Measurements from ENCODE around the gene RANBP17.

RANBP17 gene

DNA sequence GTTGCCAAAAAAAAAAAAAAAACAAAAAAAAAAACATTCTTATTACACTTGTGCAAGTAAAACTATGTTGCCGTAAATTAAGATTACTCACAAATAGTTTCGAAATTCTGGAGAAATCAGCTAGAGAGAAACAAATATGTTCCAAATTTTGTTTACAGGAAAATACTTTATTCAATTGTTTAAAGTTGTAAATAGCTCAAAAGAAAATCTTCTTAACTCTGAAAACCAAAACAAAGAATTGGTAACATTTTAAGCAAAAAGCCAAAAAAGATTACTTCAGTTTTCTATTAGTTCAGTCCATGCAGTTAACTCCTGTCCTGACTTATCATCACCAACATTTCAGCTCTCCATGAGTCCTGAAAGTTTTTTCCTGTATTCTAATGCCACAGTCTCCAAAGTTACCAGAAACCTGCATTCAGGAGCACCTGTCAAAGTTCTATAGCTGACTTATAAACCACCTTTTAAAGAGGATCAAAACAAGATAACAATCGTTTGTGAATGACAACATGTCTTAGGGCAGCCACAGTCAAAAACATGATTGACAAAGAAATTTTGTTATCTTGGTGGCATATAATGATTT, 194.1 kb downstream of the RANBP17 start:
- H2AFZ ChIP-seq (ENCODE audit: low read length), result no peak overlapping the region
- TF ChIP-seq CTCF (IDR thresholded peaks at IDR 0.05; ENCODE audit: low read length), result no peak
- no peak for TF ChIP-seq EZH2 (optimal IDR thresholded peaks at IDR 0.05; ENCODE audit: low read depth, low read length)
- TF ChIP-seq EZH2phosphoT487 (IDR thresholded peaks at IDR 0.05; ENCODE audit: low read length), result no peak
- H3K36me3 ChIP-seq (replicated peaks; ENCODE audit: insufficient read depth, low read length), result no peaks in the 10 kb centered on the region
- no peaks in the 10 kb centered on the region for H3K4me1 ChIP-seq (ENCODE audit: low read length)
- no peaks in the 10 kb centered on the region for H4K20me1 ChIP-seq (ENCODE audit: insufficient read depth, low read length)
- H3K27me3 ChIP-seq (replicated peaks; ENCODE audit: insufficient read depth, low read length), result no peaks in the 10 kb centered on the region
- H3K9me2 ChIP-seq (replicated peaks; ENCODE audit: insufficient read depth, low read length), result no peaks in the 10 kb centered on the region
- no peaks in the 10 kb centered on the region for H3K79me2 ChIP-seq (ENCODE audit: low read length)
- no peak overlapping the region for H3K4me3 ChIP-seq (ENCODE audit: low read length)
- no peak for DNase-seq
- no peak overlapping the region for H3K9ac ChIP-seq (ENCODE audit: low read length)
- H3K27ac ChIP-seq (ENCODE audit: low read length), result no peak overlapping the region
- H3K9me3 ChIP-seq (replicated peaks; ENCODE audit: insufficient read depth, low read length), result no peaks in the 10 kb centered on the region
- no peaks in the 10 kb centered on the region for H3F3A ChIP-seq (ENCODE audit: insufficient read depth, low read length)
- H3K4me2 ChIP-seq (ENCODE audit: low read depth, low read length), result no peak overlapping the region

- Histone ChIP-seq H3K27me3 (replicated peaks; ENCODE audit: insufficient read depth, low read length) (no peaks in the 10 kb centered on the region), H3K4me2 (ENCODE audit: low read depth, low read length) (no peak overlapping the region), H3K27ac (ENCODE audit: low read length) (no peak overlapping the region), H3K4me1 (ENCODE audit: low read length) (no peaks in the 10 kb centered on the region), H3K9me2 (replicated peaks; ENCODE audit: insufficient read depth, low read length) (no peaks in the 10 kb centered on the region), H3K9me3 (replicated peaks; ENCODE audit: insufficient read depth, low read length) (no peaks in the 10 kb centered on the region), H3K79me2 (ENCODE audit: low read length) (no peaks in the 10 kb centered on the region), H3K36me3 (replicated peaks; ENCODE audit: insufficient read depth, low read length) (no peaks in the 10 kb centered on the region), H4K20me1 (ENCODE audit: insufficient read depth, low read length) (no peaks in the 10 kb centered on the region), H3K4me3 (ENCODE audit: low read length) (no peak overlapping the region), H3K9ac (ENCODE audit: low read length) (no peak overlapping the region), H3F3A (ENCODE audit: insufficient read depth, low read length) (no peaks in the 10 kb centered on the region), H2AFZ (ENCODE audit: low read length) (no peak overlapping the region)
- TF ChIP-seq EZH2 (optimal IDR thresholded peaks at IDR 0.05; ENCODE audit: low read depth, low read length) (no peak), CTCF (IDR thresholded peaks at IDR 0.05; ENCODE audit: low read length) (no peak), EZH2phosphoT487 (IDR thresholded peaks at IDR 0.05; ENCODE audit: low read length) (no peak)
- no peak for DNase-seq
Measured at GRCh38 chr5:171067540-171068130, 205.8 kb downstream of the RANBP17 start.

GRCh38 chr5:171074747-171075146, 212.9 kb downstream of the RANBP17 start:
- no peak overlapping the region for H3K4me3 ChIP-seq (ENCODE audit: low read length)
- H3F3A ChIP-seq (ENCODE audit: insufficient read depth, low read length), result no peaks in the 10 kb centered on the region
- no peak overlapping the region for H3K4me2 ChIP-seq (ENCODE audit: low read depth, low read length)
- no peak for DNase-seq
- H3K79me2 ChIP-seq (ENCODE audit: low read length), result no peaks in the 10 kb centered on the region
- H3K9me2 ChIP-seq (replicated peaks; ENCODE audit: insufficient read depth, low read length), result no peaks in the 10 kb centered on the region
- H3K27me3 ChIP-seq (replicated peaks; ENCODE audit: insufficient read depth, low read length), result no peaks in the 10 kb centered on the region
- H2AFZ ChIP-seq (ENCODE audit: low read length), result no peak overlapping the region
- H3K4me1 ChIP-seq (ENCODE audit: low read length), result no peaks in the 10 kb centered on the region
- H4K20me1 ChIP-seq (ENCODE audit: insufficient read depth, low read length), result no peaks in the 10 kb centered on the region
- TF ChIP-seq CTCF (IDR thresholded peaks at IDR 0.05; ENCODE audit: low read length), result no peak
- no peak for TF ChIP-seq EZH2phosphoT487 (IDR thresholded peaks at IDR 0.05; ENCODE audit: low read length)
- TF ChIP-seq EZH2 (optimal IDR thresholded peaks at IDR 0.05; ENCODE audit: low read depth, low read length), result no peak
- no peak overlapping the region for H3K27ac ChIP-seq (ENCODE audit: low read length)
- no peaks in the 10 kb centered on the region for H3K36me3 ChIP-seq (replicated peaks; ENCODE audit: insufficient read depth, low read length)
- no peak overlapping the region for H3K9ac ChIP-seq (ENCODE audit: low read length)
- H3K9me3 ChIP-seq (replicated peaks; ENCODE audit: insufficient read depth, low read length), result no peaks in the 10 kb centered on the region

Data from MM.1S (cell line).